Testis (tissue), 2 donors: Measurements from ENCODE around the gene LGI2.

ENCODE experiments used
- CTCF ChIP-seq, 3 experiments: fragments of 450-650 bp in 2 of 3; fragments of 200-600 bp in 1 of 3; sonication (generic) in 1 of 3; IDR thresholded peaks; one replicate each; pipeline ENCODE4 v1.5.1; 2016 to 2019; ENCODE audit warnings: antibody characterized with exemption in 3 of 3, mild to moderate bottlenecking in 2 of 3, moderate library complexity in 1 of 3
- POLR2A ChIP-seq: fragments of 450-650 bp; IDR thresholded peaks from one replicate; pipeline ENCODE4 v1.6.1; 2017; ENCODE audit warnings: antibody characterized with exemption, mild to moderate bottlenecking, moderate library complexity

GRCh38 chr4:24970635-24971034 lies 60.1 kb downstream of the LGI2 start:
- no peak for TF ChIP-seq CTCF (IDR thresholded peaks at IDR 0.05)
- TF ChIP-seq POLR2A = no peak
